CD14-positive monocyte (primary cell): ENCODE data around the gene CDC16. TPM values are rescaled to one million over a fixed set of nuclear protein-coding genes. Genes with fewer than 3 reads are reported as not detected.
A peak's percentile ranks its signal among the peaks of the same experiment; 100 is the strongest.

Experiments
- DNase-seq, 3 donors: peaks; one replicate each; pipeline ENCODE4 v3.0.0-alpha.2; 2011 to 2022
- H2AFZ ChIP-seq: 2 replicates; pipeline ENCODE4 v1.6.0; 2012; ENCODE audit warnings: mild to moderate bottlenecking, low read depth, low read length, inconsistent platforms; ENCODE audit not compliant: insufficient read depth, poor library complexity, severe bottlenecking
- H3K27ac ChIP-seq, 2 donors: 1 replicate in 1 of 2; 2 replicates in 1 of 2; pipeline ENCODE4 v1.5.1; 2012 to 2013; ENCODE audit warnings: low read length in 2 of 2, control low read depth in 1 of 2, inconsistent platforms in 1 of 2, low read depth in 1 of 2, mild to moderate bottlenecking in 1 of 2
- H3K27me3 ChIP-seq, 2 donors: one replicate each; pipeline versions ENCODE4 v1.6.0 to v1.6.1; 2011 to 2013; ENCODE audit warnings: low read length in 2 of 2; ENCODE audit not compliant: control insufficient read depth in 2 of 2, insufficient read depth in 2 of 2
- H3K36me3 ChIP-seq, 2 donors: replicated peaks in 1 of 2; 1 replicate in 1 of 2; 2 replicates in 1 of 2; pipeline versions ENCODE4 v1.5.1 to v1.6.1; 2012 to 2013; ENCODE audit warnings: low read length in 2 of 2, control low read depth in 1 of 2, inconsistent platforms in 1 of 2, mild to moderate bottlenecking in 1 of 2; ENCODE audit not compliant: insufficient read depth in 2 of 2, control insufficient read depth in 1 of 2
- H3K4me1 ChIP-seq, 2 donors: 1 replicate in 1 of 2; 2 replicates in 1 of 2; pipeline versions ENCODE4 v1.5.1 to v1.6.1; 2012 to 2013; ENCODE audit warnings: low read length in 2 of 2, control low read depth in 1 of 2, inconsistent platforms in 1 of 2, mild to moderate bottlenecking in 1 of 2, moderate library complexity in 1 of 2; ENCODE audit not compliant: insufficient read depth in 2 of 2, control insufficient read depth in 1 of 2
- H3K4me2 ChIP-seq: replicated peaks from 2 replicates; pipeline ENCODE3; 2012; ENCODE audit warnings: low read length, moderate library complexity, mild to moderate bottlenecking; ENCODE audit not compliant: poor library complexity, severe bottlenecking; ENCODE audit errors: extremely low read depth
- H3K4me3 ChIP-seq, 3 experiments: fragments of 200-600 bp in 1 of 3; sonication (generic) in 1 of 3; replicated peaks in 1 of 3; 1 replicate in 2 of 3; 2 replicates in 1 of 3; pipeline ENCODE4 v1.5.1; 2011 to 2013; ENCODE audit warnings: low read length in 3 of 3, mild to moderate bottlenecking in 3 of 3, control low read depth in 2 of 3, low read depth in 2 of 3, inconsistent platforms in 1 of 3, moderate library complexity in 1 of 3
- H3K79me2 ChIP-seq: 2 replicates; pipeline ENCODE4 v1.6.0; 2012; ENCODE audit warnings: mild to moderate bottlenecking, control low read depth, inconsistent platforms, low read length, moderate library complexity; ENCODE audit not compliant: insufficient read depth
- H3K9ac ChIP-seq: 2 replicates; pipeline ENCODE4 v1.6.0; 2017; ENCODE audit warnings: low read length, mild to moderate bottlenecking; ENCODE audit not compliant: insufficient read depth, poor library complexity, severe bottlenecking
- H3K9me3 ChIP-seq, 2 donors: replicated peaks in 1 of 2; 1 replicate in 1 of 2; 2 replicates in 1 of 2; pipeline versions ENCODE4 v1.5.1 to v1.6.1; 2012 to 2013; ENCODE audit warnings: low read length in 2 of 2, control low read depth in 1 of 2; ENCODE audit not compliant: control insufficient read depth in 1 of 2, insufficient read depth in 1 of 2
- H4K20me1 ChIP-seq: 2 replicates; pipeline ENCODE4 v1.6.0; 2012; ENCODE audit warnings: mild to moderate bottlenecking, low read length, control low read depth, moderate library complexity; ENCODE audit not compliant: insufficient read depth
- H3K27ac Mint-ChIP-seq, 7 donors: one replicate each; pipeline ENCODE4 v1.8.0; 2020; ENCODE audit warnings: mild to moderate bottlenecking in 7 of 7, mixed read lengths in 7 of 7, moderate library complexity in 6 of 7, inconsistent platforms in 2 of 7
- H3K27me3 Mint-ChIP-seq, 3 donors: one replicate each; pipeline ENCODE4 v1.8.0; 2021 to 2022; ENCODE audit warnings: low read depth in 3 of 3, mild to moderate bottlenecking in 3 of 3, mixed read lengths in 3 of 3, moderate library complexity in 3 of 3, inconsistent platforms in 1 of 3
- H3K36me3 Mint-ChIP-seq, 2 donors: one replicate each; pipeline ENCODE4 v1.8.0; 2020; ENCODE audit warnings: mixed read lengths in 2 of 2, inconsistent platforms in 1 of 2, mild to moderate bottlenecking in 1 of 2
- H3K4me1 Mint-ChIP-seq: one replicate; pipeline ENCODE4 v1.8.0; 2020; ENCODE audit warnings: mild to moderate bottlenecking, mixed read lengths
- H3K4me3 Mint-ChIP-seq, 2 donors: one replicate each; pipeline ENCODE4 v1.8.0; 2020; ENCODE audit warnings: mild to moderate bottlenecking in 2 of 2, mixed read lengths in 2 of 2, moderate library complexity in 1 of 2
- H3K9me3 Mint-ChIP-seq, 7 donors: one replicate each; pipeline ENCODE4 v1.8.0; 2020 to 2022; ENCODE audit warnings: mixed read lengths in 7 of 7, mild to moderate bottlenecking in 6 of 7, moderate library complexity in 6 of 7, inconsistent platforms in 2 of 7
- CTCF ChIP-seq: fragments of 200-600 bp; IDR thresholded peaks from one replicate; pipeline ENCODE4 v1.8.0; 2022; ENCODE audit warnings: antibody characterized with exemption, mild to moderate bottlenecking
- WGBS: methylation state at CpG from one replicate; pipeline ENCODE4 v1.1.5; 2013; ENCODE audit warnings: missing lambda C conversion rate; ENCODE audit not compliant: insufficient coverage; 5-methylcytosine and 5-hydroxymethylcytosine counted together
- intact Hi-C, 2 donors: fragments of 100-400 bp; cut with micrococcal nuclease; formaldehyde crosslinking; loops; one replicate each; pipeline versions ENCODE4 v1.15.0 to v1.15.1; 2023
- polyA plus RNA-seq, 3 donors: library from polyadenylated mRNA; depleted of rRNA in 1 of 3; unstranded in 2 of 3; stranded (reverse) in 1 of 3; fragments of 300-500 nt in 2 of 3; fragments of >200 nt in 1 of 3; fragmentation: Illumina TruSeq in 2 of 3; gene quantifications; 1 replicate in 2 of 3; 2 replicates in 1 of 3; pipeline ENCODE4 v1.2.3, GENCODE V29; 2012 to 2021

CDC16 gene
- polyA plus RNA-seq, 3 donors: 15.6 to 72.1 (median 21.1) TPM

GRCh38 chr13:114318624-114319023 is 83.9 kb downstream of the CDC16 start:
- Mint-ChIP-seq H3K4me3 (no peak overlapping the region), H3K27me3 (no peaks in the 10 kb centered on the region), H3K27ac (peak overlapping the region in 4 of 7 donors; percentile 18 to 63 (median 33)), H3K9me3 (no peaks in the 10 kb centered on the region), H3K4me1 (peaks cover 40% of the 10 kb centered on the region), H3K36me3 (peaks cover 35 to 58% of the 10 kb centered on the region in 2 donors)
- Histone ChIP-seq H4K20me1 (peaks cover 57% of the 10 kb centered on the region), H3K4me3 (no peak overlapping the region), H3K4me1 (peaks cover 16 to 38% of the 10 kb centered on the region in 2 donors), H3K9me3 (no peaks in the 10 kb centered on the region), H3K27ac (peak overlapping the region in 1 of 2 donors; percentile 54), H3K27me3 (no peaks in the 10 kb centered on the region), H3K36me3 (peaks cover 22 to 45% of the 10 kb centered on the region in 2 donors), H2AFZ (no peak overlapping the region), H3K9ac (no peak overlapping the region), H3K79me2 (peaks cover 86% of the 10 kb centered on the region), H3K4me2 (no peak overlapping the region)
- no CpG with 5 or more reads among the region's 1 CpG for WGBS
- no peak for TF ChIP-seq CTCF
- no peak for DNase-seq
- intact Hi-C loops: no loop called here

- no peaks in the 10 kb centered on the region for H3K27me3 Mint-ChIP-seq
- WGBS: 95% methylated on average over 3 of the region's 3 CpGs
- intact Hi-C loops: no loop called here
- no peak overlapping the region for H3K4me3 Mint-ChIP-seq
- Histone ChIP-seq H3K4me3 (no peak overlapping the region), H3K4me1 (peaks cover 14 to 34% of the 10 kb centered on the region in 2 donors), H4K20me1 (peaks cover 57% of the 10 kb centered on the region), H3K36me3 (peaks cover 31 to 54% of the 10 kb centered on the region in 2 donors), H3K9ac (no peak overlapping the region), H3K4me2 (no peak overlapping the region), H3K27ac (peak overlapping the region in 1 of 2 donors; percentile 54), H3K9me3 (no peaks in the 10 kb centered on the region), H2AFZ (no peak overlapping the region), H3K79me2 (peaks cover 93% of the 10 kb centered on the region), H3K27me3 (no peaks in the 10 kb centered on the region)
- DNase-seq: no peak
- TF ChIP-seq CTCF: no peak
- H3K9me3 Mint-ChIP-seq: no peaks in the 10 kb centered on the region
- H3K36me3 Mint-ChIP-seq: peaks cover 44 to 66% of the 10 kb centered on the region in 2 donors
- H3K27ac Mint-ChIP-seq: peak overlapping the region in 5 of 7 donors; percentile 1 to 69 (median 10)
- H3K4me1 Mint-ChIP-seq: peaks cover 43% of the 10 kb centered on the region
Measured at GRCh38 chr13:114319441-114319913, 84.8 kb downstream of the CDC16 start.
